ENCODE measurements around the gene CSRP1. TPM values are rescaled to one million over a fixed set of nuclear protein-coding genes. Genes with fewer than 3 reads are reported as not detected.
"Not testable (repeated sequence)": the region's sequence is repeated elsewhere in the genome, so short reads cannot be mapped to it uniquely, and the experiment has no call there.

The CSRP1 gene
- total RNA-seq, 2 donors from 2014 or later, result 25.0 to 51.1 TPM

GRCh38 chr1:201488830-201489589 lies 17.9 kb downstream of the CSRP1 start:
- H3K27ac Mint-ChIP-seq, result peak overlapping the region; percentile 16
- H3K9me3 Mint-ChIP-seq, result no peaks in the 10 kb centered on the region
- H3K27me3 Mint-ChIP-seq, result no peaks in the 10 kb centered on the region
- peaks cover 36% of the 10 kb centered on the region for H3K36me3 Mint-ChIP-seq (ENCODE audit: low read depth)
- no peak for ATAC-seq (replicated peaks)
- no peak overlapping the region for H3K4me3 Mint-ChIP-seq
- H3K4me1 Mint-ChIP-seq, result no peaks in the 10 kb centered on the region

- Mint-ChIP-seq H3K9me3 (no peaks in the 10 kb centered on the region), H3K27ac (peak overlapping the region; percentile 16), H3K27me3 (no peaks in the 10 kb centered on the region), H3K4me3 (no peak overlapping the region), H3K4me1 (no peaks in the 10 kb centered on the region), H3K36me3 (ENCODE audit: low read depth) (peaks cover 24% of the 10 kb centered on the region)
- no peak for ATAC-seq (replicated peaks)
Measured at GRCh38 chr1:201487742-201488141, 19.2 kb downstream of the CSRP1 start.

GRCh38 chr1:201486187-201486586 lies 20.7 kb downstream of the CSRP1 start:
- Mint-ChIP-seq H3K4me3 (no peak overlapping the region), H3K36me3 (ENCODE audit: low read depth) (peaks cover 24% of the 10 kb centered on the region), H3K4me1 (peaks cover 1% of the 10 kb centered on the region), H3K27me3 (no peaks in the 10 kb centered on the region), H3K9me3 (no peaks in the 10 kb centered on the region), H3K27ac (peak overlapping the region; percentile 66)
- no peak for ATAC-seq (replicated peaks)

GRCh38 chr1:201485184-201485774 lies 21.6 kb downstream of the CSRP1 start:
- no peaks in the 10 kb centered on the region for H3K27me3 Mint-ChIP-seq
- H3K36me3 Mint-ChIP-seq (ENCODE audit: low read depth), result peaks cover 19% of the 10 kb centered on the region
- peaks cover 5% of the 10 kb centered on the region for H3K4me1 Mint-ChIP-seq
- H3K27ac Mint-ChIP-seq, result peak overlapping the region; percentile 49
- ATAC-seq (replicated peaks), result no peak
- H3K9me3 Mint-ChIP-seq, result no peaks in the 10 kb centered on the region
- no peak overlapping the region for H3K4me3 Mint-ChIP-seq

- H3K27ac Mint-ChIP-seq, result peak overlapping the region; percentile 57
- peaks cover 5% of the 10 kb centered on the region for H3K4me1 Mint-ChIP-seq
- no peak overlapping the region for H3K4me3 Mint-ChIP-seq
- peaks cover 10% of the 10 kb centered on the region for H3K36me3 Mint-ChIP-seq (ENCODE audit: low read depth)
- H3K27me3 Mint-ChIP-seq, result no peaks in the 10 kb centered on the region
- no peaks in the 10 kb centered on the region for H3K9me3 Mint-ChIP-seq
- ATAC-seq (replicated peaks), result no peak
Measured at GRCh38 chr1:201483373-201483949, 23.5 kb downstream of the CSRP1 start.

GRCh38 chr1:201482755-201483154 lies 24.2 kb downstream of the CSRP1 start:
- Mint-ChIP-seq H3K27me3 (no peaks in the 10 kb centered on the region), H3K9me3 (no peaks in the 10 kb centered on the region), H3K4me1 (peaks cover 5% of the 10 kb centered on the region), H3K4me3 (peak overlapping the region; percentile 77), H3K36me3 (ENCODE audit: low read depth) (peaks cover 5% of the 10 kb centered on the region), H3K27ac (peak overlapping the region; percentile 57)
- ATAC-seq (replicated peaks), result no peak

GRCh38 chr1:201481761-201482493 lies 25.0 kb downstream of the CSRP1 start:
- peaks cover 5% of the 10 kb centered on the region for H3K4me1 Mint-ChIP-seq
- no peaks in the 10 kb centered on the region for H3K9me3 Mint-ChIP-seq
- peak overlapping the region; percentile 77 for H3K4me3 Mint-ChIP-seq
- peak; percentile 83 for ATAC-seq (replicated peaks)
- no peaks in the 10 kb centered on the region for H3K27me3 Mint-ChIP-seq
- peak overlapping the region; percentile 57 for H3K27ac Mint-ChIP-seq
- peaks cover 5% of the 10 kb centered on the region for H3K36me3 Mint-ChIP-seq (ENCODE audit: low read depth)

- ATAC-seq (replicated peaks), result no peak
- Mint-ChIP-seq H3K4me1 (peaks cover 5% of the 10 kb centered on the region), H3K9me3 (no peaks in the 10 kb centered on the region), H3K4me3 (peak overlapping the region; percentile 77), H3K27ac (no peak overlapping the region), H3K36me3 (ENCODE audit: low read depth) (peaks cover 5% of the 10 kb centered on the region), H3K27me3 (no peaks in the 10 kb centered on the region)
Measured at GRCh38 chr1:201481004-201481380, 25.9 kb downstream of the CSRP1 start.

GRCh38 chr1:201480231-201481003 lies 26.5 kb downstream of the CSRP1 start:
- Mint-ChIP-seq H3K4me1 (peaks cover 5% of the 10 kb centered on the region), H3K9me3 (no peaks in the 10 kb centered on the region), H3K36me3 (ENCODE audit: low read depth) (peaks cover 5% of the 10 kb centered on the region), H3K4me3 (peak overlapping the region; percentile 77), H3K27ac (peak overlapping the region; percentile 43), H3K27me3 (no peaks in the 10 kb centered on the region)
- ATAC-seq (replicated peaks), result peak; percentile 78

GRCh38 chr1:201479201-201479730 lies 27.7 kb downstream of the CSRP1 start:
- no peak overlapping the region for H3K27ac Mint-ChIP-seq
- H3K4me1 Mint-ChIP-seq, result peaks cover 5% of the 10 kb centered on the region
- H3K27me3 Mint-ChIP-seq, result no peaks in the 10 kb centered on the region
- no peaks in the 10 kb centered on the region for H3K9me3 Mint-ChIP-seq
- H3K36me3 Mint-ChIP-seq (ENCODE audit: low read depth), result peaks cover 2% of the 10 kb centered on the region
- H3K4me3 Mint-ChIP-seq, result peak overlapping the region; percentile 77
- no peak for ATAC-seq (replicated peaks)

- not testable (repeated sequence) for H3K36me3 Mint-ChIP-seq (ENCODE audit: low read depth)
Measured at GRCh38 chr1:201478666-201479065, 28.3 kb downstream of the CSRP1 start.

GRCh38 chr1:201476670-201477344 lies 30.1 kb downstream of the CSRP1 start:
- H3K36me3 Mint-ChIP-seq (ENCODE audit: low read depth), result no peaks in the 10 kb centered on the region
- peaks cover 9% of the 10 kb centered on the region for H3K27me3 Mint-ChIP-seq
- H3K9me3 Mint-ChIP-seq, result no peaks in the 10 kb centered on the region
- no peak for ATAC-seq (replicated peaks)
- peaks cover 5% of the 10 kb centered on the region for H3K4me1 Mint-ChIP-seq
- H3K4me3 Mint-ChIP-seq, result no peak overlapping the region
- H3K27ac Mint-ChIP-seq, result no peak overlapping the region

More at GRCh38 chr1:201478666-201479065, 28.3 kb downstream of the CSRP1 start:
- ATAC-seq (replicated peaks); H3K4me3 Mint-ChIP-seq; H3K27me3 Mint-ChIP-seq; H3K27ac Mint-ChIP-seq; H3K9me3 Mint-ChIP-seq; H3K4me1 Mint-ChIP-seq: not testable (repeated sequence)

GRCh38 chr1:201475915-201476669 lies 30.8 kb downstream of the CSRP1 start:
- no peaks in the 10 kb centered on the region for H3K9me3 Mint-ChIP-seq
- H3K4me3 Mint-ChIP-seq, result no peak overlapping the region
- peaks cover 2% of the 10 kb centered on the region for H3K4me1 Mint-ChIP-seq
- H3K27ac Mint-ChIP-seq, result no peak overlapping the region
- ATAC-seq (replicated peaks), result no peak
- H3K27me3 Mint-ChIP-seq, result peaks cover 13% of the 10 kb centered on the region
- no peaks in the 10 kb centered on the region for H3K36me3 Mint-ChIP-seq (ENCODE audit: low read depth)

Measured in activated T-helper 17 cell treated with anti-CD3 and anti-CD28 coated beads, Interleukin-2, amount 50 U/mL, for 72 hours (primary cell).